Karpas-422 (cell line): Measurements from ENCODE around the gene ATF7IP2. TPM values are rescaled to one million over a fixed set of nuclear protein-coding genes. Genes with fewer than 3 reads are reported as not detected.
A peak's percentile ranks its signal among the peaks of the same experiment; 100 is the strongest.
"Not testable (repeated sequence)": the region's sequence is repeated elsewhere in the genome, so short reads cannot be mapped to it uniquely, and the experiment has no call there.

Experiments used
- DNase-seq: peaks from one replicate; pipeline ENCODE4 v3.0.0-alpha.2; 2015
- H2AFZ ChIP-seq: fragments of 200-600 bp; sonication (generic); 2 replicates; pipeline ENCODE4 v1.6.1; 2014; ENCODE audit warnings: antibody characterized with exemption, low read length, mixed read lengths
- H3K27ac ChIP-seq: fragments of 200-600 bp; sonication (generic); 2 replicates; pipeline ENCODE4 v1.5.1; 2014; ENCODE audit warnings: mild to moderate bottlenecking, low read length, moderate library complexity
- H3K27me3 ChIP-seq: fragments of 200-600 bp; sonication (generic); 2 replicates; pipeline ENCODE4 v1.6.1; 2014; ENCODE audit warnings: low read length, mixed read lengths
- H3K36me3 ChIP-seq: fragments of 200-600 bp; sonication (generic); 2 replicates; pipeline ENCODE4 v1.6.1; 2014; ENCODE audit warnings: low read length, mixed read lengths; ENCODE audit not compliant: insufficient read depth
- H3K4me1 ChIP-seq: fragments of 200-600 bp; sonication (generic); 2 replicates; pipeline ENCODE4 v1.6.1; 2014; ENCODE audit warnings: mild to moderate bottlenecking, low read length, mixed read lengths
- H3K4me2 ChIP-seq: fragments of 200-600 bp; sonication (generic); 2 replicates; pipeline ENCODE4 v1.6.1; 2014; ENCODE audit warnings: low read length, low read depth, mild to moderate bottlenecking; ENCODE audit not compliant: poor library complexity, severe bottlenecking
- H3K4me3 ChIP-seq: fragments of 200-600 bp; sonication (generic); 2 replicates; pipeline ENCODE4 v1.5.1; 2014; ENCODE audit warnings: mild to moderate bottlenecking, antibody characterized with exemption, low read length, mixed read lengths
- H3K79me2 ChIP-seq: fragments of 200-600 bp; sonication (generic); 2 replicates; pipeline ENCODE4 v1.6.1; 2014; ENCODE audit warnings: mild to moderate bottlenecking, low read length, mixed read lengths
- H3K9ac ChIP-seq: fragments of 200-600 bp; sonication (generic); 2 replicates; pipeline ENCODE4 v1.6.0; 2014; ENCODE audit warnings: low read length
- H3K9me2 ChIP-seq: fragments of 200-600 bp; sonication (generic), shearing (Covaris generic); replicated peaks from 2 replicates; pipeline ENCODE4 v1.6.0; 2014; ENCODE audit warnings: mild to moderate bottlenecking, low read length, moderate library complexity; ENCODE audit not compliant: insufficient read depth
- H3K9me3 ChIP-seq: fragments of 300-700, 200-600 bp; sonication (generic); 2 replicates; pipeline ENCODE4 v1.6.1; 2014; ENCODE audit warnings: low read length, mixed read lengths
- H4K20me1 ChIP-seq: fragments of 200-600 bp; sonication (generic); 2 replicates; pipeline ENCODE4 v1.6.1; 2014; ENCODE audit warnings: mild to moderate bottlenecking, antibody characterized with exemption, low read length, low read depth; ENCODE audit not compliant: insufficient read depth
- total RNA-seq: library from RNA; depleted of rRNA; stranded (reverse); fragments of >200 nt; shearing (Covaris generic); gene quantifications from 2 replicates; pipeline ENCODE4 v1.2.3, GENCODE V29; 2014; ENCODE audit warnings: low replicate concordance

The ATF7IP2 gene
- total RNA-seq, 1 experiment from 2014 or later = 57.3 TPM

GRCh38 chr16:10352262-10352661, 33.6 kb upstream of the ATF7IP2 start:
- no peaks in the 10 kb centered on the region for H3K9me3 ChIP-seq
- no peak overlapping the region for H3K4me2 ChIP-seq
- no peaks in the 10 kb centered on the region for H3K79me2 ChIP-seq
- no peak overlapping the region for H3K27ac ChIP-seq
- no peak overlapping the region for H2AFZ ChIP-seq
- DNase-seq = no peak
- no peaks in the 10 kb centered on the region for H3K27me3 ChIP-seq
- H3K36me3 ChIP-seq = no peaks in the 10 kb centered on the region
- no peak overlapping the region for H3K4me3 ChIP-seq
- no peaks in the 10 kb centered on the region for H3K4me1 ChIP-seq
- no peaks in the 10 kb centered on the region for H4K20me1 ChIP-seq
- H3K9ac ChIP-seq = no peak overlapping the region
- H3K9me2 ChIP-seq = no peaks in the 10 kb centered on the region

DNA sequence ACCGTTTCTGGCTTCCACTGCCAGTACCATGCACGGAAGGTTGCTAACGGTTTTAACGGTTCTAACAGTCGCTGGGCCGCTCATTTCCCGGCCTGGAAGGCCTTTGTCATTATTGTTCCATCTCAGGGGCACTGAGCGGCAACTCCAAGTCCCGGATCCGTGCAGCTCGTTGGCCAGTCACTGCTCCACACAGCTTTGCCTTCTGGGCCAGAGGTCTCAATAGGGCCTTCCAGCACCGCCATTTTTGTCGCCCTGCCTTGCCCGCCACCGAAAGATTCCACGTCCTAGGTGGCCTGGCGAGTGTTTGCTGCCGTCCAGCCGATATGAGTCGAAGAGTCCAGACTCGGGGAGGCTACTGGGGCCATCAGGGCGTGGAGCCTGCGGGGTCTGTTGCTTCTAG, 30.3 kb upstream of the ATF7IP2 start:
- no peak overlapping the region for H3K27ac ChIP-seq
- H3K9me2 ChIP-seq = no peaks in the 10 kb centered on the region
- H2AFZ ChIP-seq = no peak overlapping the region

DNA sequence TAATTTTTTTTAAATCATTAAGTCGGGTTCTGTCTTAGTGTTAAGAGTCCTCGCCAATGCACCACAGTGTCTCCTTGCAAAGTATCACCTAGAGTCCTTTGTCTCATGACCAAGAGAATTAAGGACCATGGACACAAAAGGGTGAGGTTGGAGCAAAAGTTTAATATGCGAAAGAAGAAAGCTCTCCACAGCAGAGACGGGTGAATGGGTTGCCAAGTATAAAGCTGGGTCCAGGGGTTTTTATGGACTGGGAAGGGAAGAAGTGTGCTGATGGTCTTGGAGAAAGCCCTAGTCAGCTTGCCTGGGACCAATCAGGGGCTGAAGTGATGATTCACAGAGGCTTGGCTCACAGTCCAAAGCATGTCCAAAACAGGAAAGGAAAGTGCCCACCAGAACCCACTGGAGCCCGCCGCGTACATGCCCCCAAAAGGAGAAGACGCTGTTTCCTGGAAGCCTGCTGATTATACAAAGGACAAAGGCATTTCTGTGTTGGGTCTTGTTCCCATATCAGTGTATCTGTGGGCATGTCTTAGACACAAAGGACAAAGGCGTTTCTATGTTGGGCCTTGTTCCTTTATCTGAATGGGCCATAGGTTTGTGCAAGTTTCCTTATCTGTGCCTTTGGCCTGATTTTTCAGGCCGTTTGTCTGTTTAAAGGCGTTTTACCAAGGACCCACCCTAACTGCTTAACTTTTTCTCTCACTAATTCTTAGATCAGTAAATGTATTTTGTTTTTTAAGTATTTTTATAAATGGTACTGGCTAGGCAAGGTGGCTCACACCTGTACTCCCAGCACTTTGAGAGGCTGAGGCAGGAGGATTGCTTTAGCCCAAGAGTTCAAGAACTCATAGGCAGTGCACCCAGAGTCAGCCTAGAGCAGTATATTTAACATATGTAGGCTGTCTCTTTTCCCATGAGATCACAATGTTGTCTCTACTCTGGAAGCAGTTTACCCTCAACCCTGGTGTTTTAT, 28.7 kb upstream of the ATF7IP2 start:
- no peak for DNase-seq
- Histone ChIP-seq H3K79me2 (no peaks in the 10 kb centered on the region), H3K36me3 (no peaks in the 10 kb centered on the region), H3K27ac (no peak overlapping the region), H3K4me3 (no peak overlapping the region), H3K9me3 (no peaks in the 10 kb centered on the region), H3K9ac (no peak overlapping the region), H2AFZ (no peak overlapping the region), H3K4me1 (peaks cover 4% of the 10 kb centered on the region), H3K27me3 (no peaks in the 10 kb centered on the region), H4K20me1 (no peaks in the 10 kb centered on the region), H3K4me2 (no peak overlapping the region), H3K9me2 (no peaks in the 10 kb centered on the region)

More for the DNA sequence above, 30.3 kb upstream of the ATF7IP2 start:
- Histone ChIP-seq H3K4me3 (no peak overlapping the region), H3K79me2 (no peaks in the 10 kb centered on the region), H3K9me3 (no peaks in the 10 kb centered on the region), H3K9ac (no peak overlapping the region), H4K20me1 (no peaks in the 10 kb centered on the region), H3K36me3 (no peaks in the 10 kb centered on the region), H3K4me2 (no peak overlapping the region), H3K4me1 (no peaks in the 10 kb centered on the region), H3K27me3 (no peaks in the 10 kb centered on the region)
- no peak for DNase-seq

DNA sequence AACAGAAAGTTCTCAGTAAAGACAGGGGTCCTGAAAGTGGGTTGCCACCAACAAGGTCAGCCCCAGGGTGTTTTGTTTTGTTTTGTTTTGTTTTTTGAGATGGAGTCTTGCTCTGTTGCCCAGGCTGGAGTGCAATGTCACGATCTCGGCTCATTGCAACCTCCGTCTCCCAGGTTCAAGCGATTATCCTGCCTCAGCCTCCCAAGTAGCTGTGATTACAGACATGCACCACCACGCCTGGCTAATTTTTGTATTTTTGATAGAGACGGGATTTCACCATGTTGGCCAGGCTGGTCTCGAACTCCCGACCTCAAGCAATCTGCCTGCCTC, 24.1 kb upstream of the ATF7IP2 start:
- not testable (repeated sequence) for H3K27ac ChIP-seq, DNase-seq, H3K79me2 ChIP-seq, H3K4me2 ChIP-seq, H3K9me3 ChIP-seq, H3K27me3 ChIP-seq, H3K9me2 ChIP-seq, H4K20me1 ChIP-seq, H3K9ac ChIP-seq, H3K4me3 ChIP-seq, H3K36me3 ChIP-seq
- peak overlapping the region; percentile 94; the same call in 1 of the 2 replicates for H2AFZ ChIP-seq
- peaks cover 12% of the 10 kb centered on the region for H3K4me1 ChIP-seq

- Histone ChIP-seq H4K20me1 (no peaks in the 10 kb centered on the region), H3K79me2 (no peaks in the 10 kb centered on the region), H2AFZ (peak overlapping the region; percentile 94), H3K9ac (no peak overlapping the region; the same call in 1 of the 2 replicates), H3K4me1 (peaks cover 12% of the 10 kb centered on the region), H3K4me3 (peak overlapping the region; percentile 19; the same call in 1 of the 2 replicates), H3K4me2 (peak overlapping the region; percentile 55), H3K36me3 (no peaks in the 10 kb centered on the region), H3K9me3 (no peaks in the 10 kb centered on the region), H3K27me3 (no peaks in the 10 kb centered on the region), H3K27ac (no peak overlapping the region), H3K9me2 (no peaks in the 10 kb centered on the region)
- DNase-seq = peak; percentile 70
Observed at GRCh38 chr16:10362077-10362863, 23.6 kb upstream of the ATF7IP2 start.

DNA sequence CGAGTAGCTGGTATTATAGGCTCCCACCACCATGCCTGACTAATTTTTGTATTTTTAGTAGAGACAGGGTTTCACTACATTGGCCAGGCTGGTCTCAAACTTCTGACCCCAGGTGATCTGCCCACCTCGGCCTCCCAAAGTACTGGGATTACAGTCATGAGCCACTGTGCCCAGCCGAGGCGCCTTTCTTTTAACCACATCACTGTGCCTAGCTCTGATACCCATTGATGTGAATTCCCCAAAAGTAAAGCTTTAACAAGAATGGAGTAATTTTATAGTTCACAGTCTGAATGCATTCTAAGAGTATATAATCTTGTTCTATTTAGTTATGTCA, 23.0 kb upstream of the ATF7IP2 start:
- H2AFZ ChIP-seq, H3K27ac ChIP-seq, H3K9ac ChIP-seq: not testable (repeated sequence)

DNA sequence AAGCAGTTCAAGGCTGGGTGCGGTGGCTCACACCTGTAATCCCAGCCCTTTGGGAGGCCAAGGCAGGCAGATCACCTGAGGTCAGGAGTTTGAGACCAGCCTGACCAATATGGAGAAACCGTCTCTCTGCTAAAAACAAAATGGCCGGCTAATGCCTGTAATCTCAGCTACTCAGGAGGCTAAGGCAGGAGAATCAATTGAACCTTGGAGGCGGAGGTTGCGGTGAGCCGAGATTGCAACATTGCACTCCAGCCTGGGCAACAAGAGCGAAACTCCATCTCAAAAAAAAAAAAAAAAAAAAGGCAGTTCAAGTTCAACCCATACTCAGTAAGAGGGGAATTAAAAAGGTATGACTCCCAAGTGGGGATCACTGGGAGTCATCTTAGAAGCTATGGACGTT, 19.2 kb upstream of the ATF7IP2 start:
- not testable (repeated sequence) for H3K27ac ChIP-seq, H3K4me2 ChIP-seq, H3K27me3 ChIP-seq, H3K9ac ChIP-seq, H3K4me3 ChIP-seq, H3K36me3 ChIP-seq, H3K9me2 ChIP-seq, H3K79me2 ChIP-seq, H4K20me1 ChIP-seq, H3K9me3 ChIP-seq, H2AFZ ChIP-seq, DNase-seq
- H3K4me1 ChIP-seq = peaks cover 15% of the 10 kb centered on the region

More for the DNA sequence above, 23.0 kb upstream of the ATF7IP2 start:
- H3K79me2 ChIP-seq, H3K9me3 ChIP-seq, H3K27me3 ChIP-seq, H3K4me2 ChIP-seq, H3K36me3 ChIP-seq, H3K9me2 ChIP-seq, DNase-seq, H4K20me1 ChIP-seq, H3K4me3 ChIP-seq: not testable (repeated sequence)
- peaks cover 12% of the 10 kb centered on the region for H3K4me1 ChIP-seq

DNA sequence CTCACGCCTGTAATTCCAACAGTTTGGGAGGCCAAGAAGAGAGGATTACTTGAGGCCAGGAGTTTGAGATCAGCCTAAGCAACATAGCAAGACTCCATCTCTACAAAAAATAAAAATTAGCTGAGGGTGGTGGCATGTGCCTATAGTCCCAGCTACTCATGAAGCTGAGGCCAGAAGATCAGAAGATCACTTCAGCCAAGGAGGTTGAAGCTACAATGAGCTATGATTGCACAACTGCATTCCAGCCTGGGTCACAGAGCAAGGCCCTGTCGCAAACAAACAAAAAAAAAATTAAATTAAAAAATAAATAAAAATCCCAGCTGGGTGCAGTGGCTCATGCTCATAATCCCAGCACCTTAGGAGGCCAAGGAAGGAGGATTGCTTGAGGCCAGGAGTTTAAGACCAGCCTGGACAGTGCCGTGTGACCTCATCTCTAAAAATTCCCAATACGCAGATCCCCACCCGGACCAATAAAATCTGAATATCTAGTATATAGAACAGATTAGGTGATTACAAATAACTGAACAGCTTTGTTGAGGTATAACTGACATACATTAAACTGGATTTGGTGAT, 18.2 kb upstream of the ATF7IP2 start:
- no peaks in the 10 kb centered on the region for H3K27me3 ChIP-seq
- no peak overlapping the region for H3K4me2 ChIP-seq
- H3K9me3 ChIP-seq = no peaks in the 10 kb centered on the region
- H3K27ac ChIP-seq = no peak overlapping the region
- no peaks in the 10 kb centered on the region for H3K79me2 ChIP-seq
- no peaks in the 10 kb centered on the region for H3K9me2 ChIP-seq
- H3K4me3 ChIP-seq = no peak overlapping the region
- no peaks in the 10 kb centered on the region for H3K36me3 ChIP-seq
- H3K9ac ChIP-seq = no peak overlapping the region
- peaks cover 6% of the 10 kb centered on the region for H3K4me1 ChIP-seq
- no peak for DNase-seq
- no peak overlapping the region for H2AFZ ChIP-seq
- no peaks in the 10 kb centered on the region for H4K20me1 ChIP-seq
